HepG2 (cell line): ENCODE data around the gene HS3ST3B1. TPM values are rescaled to one million over a fixed set of nuclear protein-coding genes. Genes with fewer than 3 reads are reported as not detected.
A peak's percentile ranks its signal among the peaks of the same experiment; 100 is the strongest.

Experiments
- CCAR2 ChIP-seq: fragments of 200-400 bp; formaldehyde crosslinking; optimal IDR thresholded peaks from 2 replicates; pipeline ENCODE3; 2018; ENCODE audit warnings: low read depth, mild to moderate bottlenecking, low read length, moderate library complexity
- CEBPG ChIP-seq: IDR thresholded peaks from 2 replicates; pipeline ENCODE4 v1.6.1; 2016
- DMAP1 ChIP-seq: IDR thresholded peaks from 2 replicates; pipeline ENCODE4 v1.6.1; 2016
- DNMT3B ChIP-seq: conservative IDR thresholded peaks from 2 replicates; pipeline ENCODE4 v1.6.1; 2016; ENCODE audit warnings: missing biosample characterization, control low read depth
- ELF4 ChIP-seq: sonication (generic); formaldehyde crosslinking; IDR thresholded peaks from 2 replicates; pipeline ENCODE4 v1.5.0; 2020; ENCODE audit warnings: missing genetic modification reagents, mild to moderate bottlenecking, moderate library complexity, borderline replicate concordance
- FOXA1 ChIP-seq, 2 experiments: fragments of 450-650 bp in 1 of 2; sonication (generic) in 1 of 2; formaldehyde crosslinking in 1 of 2; IDR thresholded peaks; 2 replicates each; pipeline versions ENCODE4 v1.4.0 to v1.6.1; 2016 to 2020; ENCODE audit warnings: missing genetic modification reagents in 1 of 2
- GATAD1 ChIP-seq: IDR thresholded peaks from 2 replicates; pipeline ENCODE4 v1.6.1; 2016; ENCODE audit warnings: missing genetic modification reagents, missing compliant biosample characterization
- HNRNPH1 ChIP-seq: fragments of 200-400 bp; formaldehyde crosslinking; optimal IDR thresholded peaks from 2 replicates; pipeline ENCODE3; 2017; ENCODE audit warnings: mild to moderate bottlenecking, low read depth, low read length
- JARID2 ChIP-seq: sonication (generic); formaldehyde crosslinking; IDR thresholded peaks from 2 replicates; pipeline ENCODE4 v1.8.1; 2023; ENCODE audit warnings: missing genetic modification reagents, inconsistent platforms; ENCODE audit not compliant: insufficient replicate concordance
- MED13 ChIP-seq: sonication (generic); formaldehyde crosslinking; IDR thresholded peaks from 2 replicates; pipeline ENCODE4 v1.5.0; 2020; ENCODE audit warnings: missing genetic modification reagents
- MYNN ChIP-seq: sonication (generic); formaldehyde crosslinking; IDR thresholded peaks from 2 replicates; pipeline ENCODE4 v1.4.0; 2020; ENCODE audit warnings: mild to moderate bottlenecking, low read depth, missing genetic modification reagents
- NFYC ChIP-seq: IDR thresholded peaks from 2 replicates; pipeline ENCODE4 v1.6.1; 2016; ENCODE audit warnings: missing genetic modification reagents, missing compliant biosample characterization
- RFX3 ChIP-seq: IDR thresholded peaks from 2 replicates; pipeline ENCODE4 v1.6.1; 2016; ENCODE audit warnings: missing biosample characterization, missing genetic modification reagents
- TCF7L2 ChIP-seq: IDR thresholded peaks from 2 replicates; pipeline ENCODE4 v1.6.1; 2011; ENCODE audit warnings: mild to moderate bottlenecking, low read depth, low read length, moderate library complexity
- YY1 ChIP-seq: IDR thresholded peaks from 2 replicates; pipeline ENCODE4 v1.6.1; 2011; ENCODE audit warnings: low read length, low read depth, moderate library complexity, mild to moderate bottlenecking; ENCODE audit not compliant: insufficient read depth, insufficient replicate concordance
- ZBTB21 ChIP-seq: sonication (generic); formaldehyde crosslinking; IDR thresholded peaks from 2 replicates; pipeline ENCODE4 v1.4.0; 2020; ENCODE audit warnings: missing genetic modification reagents
- ZNF253 ChIP-seq: sonication (generic); formaldehyde crosslinking; IDR thresholded peaks from 2 replicates; pipeline ENCODE4 v1.8.0; 2022; ENCODE audit warnings: mild to moderate bottlenecking, missing genetic modification reagents, borderline replicate concordance
- ZNF263 ChIP-seq: sonication (generic); formaldehyde crosslinking; IDR thresholded peaks from 2 replicates; pipeline ENCODE4 v1.4.0; 2020; ENCODE audit warnings: missing genetic modification reagents
- ZNF354B ChIP-seq: sonication (generic); formaldehyde crosslinking; IDR thresholded peaks from 2 replicates; pipeline ENCODE4 v1.8.0; 2022; ENCODE audit warnings: mild to moderate bottlenecking, missing genetic modification reagents
- ZNF382 ChIP-seq: sonication (generic); formaldehyde crosslinking; IDR thresholded peaks from 2 replicates; pipeline ENCODE4 v1.5.0; 2020; ENCODE audit warnings: missing genetic modification reagents, mild to moderate bottlenecking, borderline replicate concordance
- ZNF644 ChIP-seq: IDR thresholded peaks from 2 replicates; pipeline ENCODE4 v1.6.1; 2016; ENCODE audit warnings: low read depth
- ZNF7 ChIP-seq: IDR thresholded peaks from 2 replicates; pipeline ENCODE4 v1.6.1; 2016; ENCODE audit warnings: missing biosample characterization, missing genetic modification reagents
- polyA plus RNA-seq, 8 experiments: library from polyadenylated mRNA; depleted of rRNA in 3 of 8; stranded (reverse) in 7 of 8; unstranded in 1 of 8; fragments of >200 nt; fragmentation: Illumina TruSeq in 4 of 8; extraction: Trizol in 4 of 8; gene quantifications; 2 replicates each; pipeline versions ENCODE4 v1.2.1 to v1.2.3, GENCODE V29; 2011 to 2016; ENCODE audit warnings: low read depth in 4 of 8, missing spikeins in 1 of 8, mixed read lengths in 1 of 8; ENCODE audit not compliant: insufficient read depth in 1 of 8
- total RNA-seq, 5 experiments: library from RNA; depleted of rRNA; stranded (reverse); fragments of >200 nt; fragmentation: Illumina TruSeq; extraction: Trizol; gene quantifications; 2 replicates each; pipeline ENCODE4 v1.2.3, GENCODE V29; 2016; ENCODE audit warnings: low read depth in 1 of 5
- TF ChIP-seq, protein P1 (sequence below): sonication (generic); formaldehyde crosslinking; conservative IDR thresholded peaks from 2 replicates; pipeline ENCODE4 v1.4.0; 2020; ENCODE audit warnings: missing genetic modification reagents
- TF ChIP-seq, protein P2 (sequence below), 2 experiments: sonication (generic) in 1 of 2; formaldehyde crosslinking in 1 of 2; IDR thresholded peaks; 2 replicates each; pipeline versions ENCODE4 v1.4.0 to v1.6.1; 2016 to 2020; ENCODE audit warnings: borderline replicate concordance in 1 of 2, low read depth in 1 of 2, mild to moderate bottlenecking in 1 of 2, missing genetic modification reagents in 1 of 2

Gene HS3ST3B1
- total and polyA plus RNA-seq, 2 of the 13 experiments (the other 11 are each of a cell fraction or from before 2014, with no cell fraction given): 15.7 to 39.5 TPM

DNA sequence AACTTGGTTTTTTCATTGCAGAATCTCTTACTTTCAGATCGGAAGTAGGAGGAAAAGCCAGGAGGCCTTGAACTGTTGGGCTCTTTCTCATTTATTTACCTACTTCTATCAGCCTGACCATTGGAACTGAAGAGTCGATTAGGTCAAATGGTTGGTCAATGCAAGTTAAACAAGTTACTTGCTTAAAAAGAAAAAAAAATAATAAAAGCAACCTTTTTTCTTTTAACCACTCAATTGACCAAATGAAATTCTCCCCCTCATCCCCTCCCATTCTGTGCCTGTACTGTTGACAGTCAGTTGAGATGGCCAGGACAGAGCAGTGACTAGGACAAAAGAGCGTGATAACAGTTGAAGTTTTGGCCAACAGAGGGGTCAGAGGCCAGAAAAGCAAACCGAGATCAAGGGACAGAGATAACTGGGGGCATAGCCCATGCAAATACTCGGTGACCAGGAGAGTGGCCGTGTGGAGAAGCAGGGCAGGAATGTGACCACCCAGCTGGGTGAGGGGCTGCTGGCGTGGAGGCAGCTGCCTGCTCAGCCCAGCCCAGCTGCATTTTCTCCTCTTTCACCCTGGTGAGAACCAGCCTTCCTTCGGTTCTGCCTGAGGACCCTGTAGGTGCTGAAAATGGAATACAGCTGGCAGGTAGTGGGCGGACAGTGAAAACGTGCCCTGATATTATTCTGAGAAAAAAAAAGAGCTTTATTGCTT, 72.2 kb downstream of the HS3ST3B1 start (continued):
- TF ChIP-seq ZNF354B (CRISPR knock-in tag) (no peak), DMAP1 (CRISPR knock-in tag) (peak; percentile 57; the same call in 1 of the 2 replicates), CEBPG (CRISPR knock-in tag) (peak; percentile 51; the same call in 1 of the 2 replicates), CCAR2 (no peak), ZNF382 (CRISPR knock-in tag) (no peak), ELF4 (CRISPR knock-in tag) (peak; percentile 65; the same call in 1 of the 2 replicates), MYNN (CRISPR knock-in tag) (no peak), DNMT3B (CRISPR knock-in tag) (no peak; the same call in 1 of the 2 replicates), TCF7L2 (peak; percentile 81), GATAD1 (CRISPR knock-in tag) (peak; percentile 70), FOXA1 (IDR thresholded peaks at IDR 0.05) (0 out of 2 replicates have a peak, but pooled peaks have one; percentile 11), FOXA1 (CRISPR knock-in tag; IDR thresholded peaks at IDR 0.05) (peak; percentile 86), NFYC (CRISPR knock-in tag) (no peak), ZNF263 (CRISPR knock-in tag) (no peak; the same call in 1 of the 2 replicates), RFX3 (CRISPR knock-in tag) (no peak), ZNF253 (CRISPR knock-in tag) (no peak), ZNF644 (CRISPR knock-in tag) (no peak), YY1 (peak; percentile 66), HNRNPH1 (no peak), ZNF7 (CRISPR knock-in tag) (no peak), MED13 (CRISPR knock-in tag) (peak; percentile 84; the same call in 1 of the 2 replicates), ZBTB21 (CRISPR knock-in tag) (no peak), JARID2 (CRISPR knock-in tag) (no peak)
- TF ChIP-seq, protein P1, sequence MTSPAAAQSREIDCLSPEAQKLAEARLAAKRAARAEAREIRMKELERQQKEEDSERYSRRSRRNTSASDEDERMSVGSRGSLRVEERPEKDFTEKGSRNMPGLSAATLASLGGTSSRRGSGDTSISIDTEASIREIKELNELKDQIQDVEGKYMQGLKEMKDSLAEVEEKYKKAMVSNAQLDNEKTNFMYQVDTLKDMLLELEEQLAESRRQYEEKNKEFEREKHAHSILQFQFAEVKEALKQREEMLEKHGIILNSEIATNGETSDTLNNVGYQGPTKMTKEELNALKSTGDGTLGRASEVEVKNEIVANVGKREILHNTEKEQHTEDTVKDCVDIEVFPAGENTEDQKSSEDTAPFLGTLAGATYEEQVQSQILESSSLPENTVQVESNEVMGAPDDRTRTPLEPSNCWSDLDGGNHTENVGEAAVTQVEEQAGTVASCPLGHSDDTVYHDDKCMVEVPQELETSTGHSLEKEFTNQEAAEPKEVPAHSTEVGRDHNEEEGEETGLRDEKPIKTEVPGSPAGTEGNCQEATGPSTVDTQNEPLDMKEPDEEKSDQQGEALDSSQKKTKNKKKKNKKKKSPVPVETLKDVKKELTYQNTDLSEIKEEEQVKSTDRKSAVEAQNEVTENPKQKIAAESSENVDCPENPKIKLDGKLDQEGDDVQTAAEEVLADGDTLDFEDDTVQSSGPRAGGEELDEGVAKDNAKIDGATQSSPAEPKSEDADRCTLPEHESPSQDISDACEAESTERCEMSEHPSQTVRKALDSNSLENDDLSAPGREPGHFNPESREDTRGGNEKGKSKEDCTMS (CRISPR knock-in tag): no peak
- TF ChIP-seq, protein P2, sequence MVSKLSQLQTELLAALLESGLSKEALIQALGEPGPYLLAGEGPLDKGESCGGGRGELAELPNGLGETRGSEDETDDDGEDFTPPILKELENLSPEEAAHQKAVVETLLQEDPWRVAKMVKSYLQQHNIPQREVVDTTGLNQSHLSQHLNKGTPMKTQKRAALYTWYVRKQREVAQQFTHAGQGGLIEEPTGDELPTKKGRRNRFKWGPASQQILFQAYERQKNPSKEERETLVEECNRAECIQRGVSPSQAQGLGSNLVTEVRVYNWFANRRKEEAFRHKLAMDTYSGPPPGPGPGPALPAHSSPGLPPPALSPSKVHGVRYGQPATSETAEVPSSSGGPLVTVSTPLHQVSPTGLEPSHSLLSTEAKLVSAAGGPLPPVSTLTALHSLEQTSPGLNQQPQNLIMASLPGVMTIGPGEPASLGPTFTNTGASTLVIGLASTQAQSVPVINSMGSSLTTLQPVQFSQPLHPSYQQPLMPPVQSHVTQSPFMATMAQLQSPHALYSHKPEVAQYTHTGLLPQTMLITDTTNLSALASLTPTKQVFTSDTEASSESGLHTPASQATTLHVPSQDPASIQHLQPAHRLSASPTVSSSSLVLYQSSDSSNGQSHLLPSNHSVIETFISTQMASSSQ (IDR thresholded peaks at IDR 0.05; ENCODE audit: low read depth): peak; percentile 60
- TF ChIP-seq, protein P2 (CRISPR knock-in tag; IDR thresholded peaks at IDR 0.05; ENCODE audit: borderline replicate concordance): peak; percentile 81; the same call in 1 of the 2 replicates
